ENCODE measurements around the gene APBA2.
"Not testable (repeated sequence)": the region's sequence is repeated elsewhere in the genome, so short reads cannot be mapped to it uniquely, and the experiment has no call there.

APBA2 gene

DNA sequence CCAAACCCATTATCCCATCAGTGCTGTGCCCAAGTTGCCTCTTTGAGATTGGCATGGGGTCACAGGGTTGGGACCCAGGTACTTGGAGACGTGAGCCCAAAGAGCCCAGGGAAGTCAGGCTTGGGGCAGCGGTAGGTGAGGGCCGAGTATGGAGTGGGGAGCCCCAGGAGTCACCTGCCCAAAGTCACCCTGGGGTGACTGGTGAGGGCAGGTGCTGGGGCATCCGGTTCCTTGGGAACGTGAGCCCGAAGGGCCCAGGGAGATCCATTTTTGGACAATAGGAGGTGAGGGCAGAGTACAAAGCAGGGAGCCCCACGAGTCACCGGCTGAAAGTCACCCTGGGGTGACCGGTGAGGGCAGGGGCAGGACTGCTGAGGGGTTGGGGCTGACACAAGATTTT is 37.8 kb upstream of the APBA2 start:
- not testable (repeated sequence) for H3K36me3 ChIP-seq (ENCODE audit: insufficient read depth, low read length); H3K9me2 ChIP-seq (replicated peaks; ENCODE audit: low read depth, low read length); H3K27me3 ChIP-seq (ENCODE audit: insufficient read depth, low read length, poor library complexity, severe bottlenecking); H3K9ac ChIP-seq (ENCODE audit: low read depth, low read length, poor library complexity, severe bottlenecking); H2AFZ ChIP-seq (ENCODE audit: low read length); H3K79me2 ChIP-seq (ENCODE audit: insufficient read depth, low read length); H3K4me1 ChIP-seq (ENCODE audit: insufficient read depth, low read length, poor library complexity, severe bottlenecking); H4K20me1 ChIP-seq (ENCODE audit: insufficient read depth, low read length, poor library complexity, severe bottlenecking); H3K4me2 ChIP-seq (ENCODE audit: low read depth, low read length, poor library complexity, severe bottlenecking); H3F3A ChIP-seq (ENCODE audit: low read depth); H3K9me3 ChIP-seq (ENCODE audit: insufficient read depth, low read depth, low read length); H3K4me3 ChIP-seq (ENCODE audit: low read length, poor library complexity, severe bottlenecking)

GRCh38 chr15:28848521-28848920 is 37.3 kb upstream of the APBA2 start, which contains the start of gene GOLGA6L7:
TSS of gene GOLGA6L7 (minus strand) at chr15:28848644. CDS start at chr15:28848549, 95 bp downstream.
- H3K79me2 ChIP-seq (ENCODE audit: insufficient read depth, low read length); H3K4me2 ChIP-seq (ENCODE audit: low read depth, low read length, poor library complexity, severe bottlenecking); H3K9me2 ChIP-seq (replicated peaks; ENCODE audit: low read depth, low read length); H3K4me1 ChIP-seq (ENCODE audit: insufficient read depth, low read length, poor library complexity, severe bottlenecking); H3K27me3 ChIP-seq (ENCODE audit: insufficient read depth, low read length, poor library complexity, severe bottlenecking); H3K9me3 ChIP-seq (ENCODE audit: insufficient read depth, low read depth, low read length); H3K4me3 ChIP-seq (ENCODE audit: low read length, poor library complexity, severe bottlenecking); H4K20me1 ChIP-seq (ENCODE audit: insufficient read depth, low read length, poor library complexity, severe bottlenecking); H2AFZ ChIP-seq (ENCODE audit: low read length); H3K9ac ChIP-seq (ENCODE audit: low read depth, low read length, poor library complexity, severe bottlenecking); H3K36me3 ChIP-seq (ENCODE audit: insufficient read depth, low read length); H3F3A ChIP-seq (ENCODE audit: low read depth): not testable (repeated sequence)

GRCh38 chr15:28849271-28849670 is 36.5 kb upstream of the APBA2 start:
- H3K36me3 ChIP-seq (ENCODE audit: insufficient read depth, low read length); H3K4me3 ChIP-seq (ENCODE audit: low read length, poor library complexity, severe bottlenecking); H2AFZ ChIP-seq (ENCODE audit: low read length); H3K9me2 ChIP-seq (replicated peaks; ENCODE audit: low read depth, low read length); H4K20me1 ChIP-seq (ENCODE audit: insufficient read depth, low read length, poor library complexity, severe bottlenecking); H3K4me2 ChIP-seq (ENCODE audit: low read depth, low read length, poor library complexity, severe bottlenecking); H3K4me1 ChIP-seq (ENCODE audit: insufficient read depth, low read length, poor library complexity, severe bottlenecking); H3K9ac ChIP-seq (ENCODE audit: low read depth, low read length, poor library complexity, severe bottlenecking); H3K79me2 ChIP-seq (ENCODE audit: insufficient read depth, low read length); H3K9me3 ChIP-seq (ENCODE audit: insufficient read depth, low read depth, low read length); H3K27me3 ChIP-seq (ENCODE audit: insufficient read depth, low read length, poor library complexity, severe bottlenecking); H3F3A ChIP-seq (ENCODE audit: low read depth): not testable (repeated sequence)

DNA sequence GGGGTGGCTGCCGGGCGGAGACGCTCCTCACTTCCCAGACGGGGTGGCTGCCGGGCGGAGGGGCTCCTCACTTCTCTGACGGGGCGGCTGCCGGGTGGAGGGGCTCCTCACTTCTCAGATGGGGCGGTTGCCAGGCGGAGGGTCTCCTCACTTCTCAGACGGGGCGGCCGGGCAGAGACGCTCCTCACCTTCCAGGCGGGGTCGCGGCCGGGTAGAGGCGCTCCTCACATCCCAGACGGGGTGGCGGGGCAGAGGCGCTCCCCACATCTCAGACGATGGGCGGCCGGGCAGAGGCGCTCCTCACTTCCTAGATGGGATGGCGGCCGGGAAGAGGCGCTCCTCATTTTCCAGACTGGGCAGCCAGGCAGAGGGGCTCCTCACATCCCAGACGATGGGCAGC is 36.0 kb upstream of the APBA2 start:
- not testable (repeated sequence) for H3K4me3 ChIP-seq (ENCODE audit: low read length, poor library complexity, severe bottlenecking); H3K9me2 ChIP-seq (replicated peaks; ENCODE audit: low read depth, low read length); H4K20me1 ChIP-seq (ENCODE audit: insufficient read depth, low read length, poor library complexity, severe bottlenecking); H3K9me3 ChIP-seq (ENCODE audit: insufficient read depth, low read depth, low read length); H3K4me1 ChIP-seq (ENCODE audit: insufficient read depth, low read length, poor library complexity, severe bottlenecking); H3K9ac ChIP-seq (ENCODE audit: low read depth, low read length, poor library complexity, severe bottlenecking); H3K4me2 ChIP-seq (ENCODE audit: low read depth, low read length, poor library complexity, severe bottlenecking); H3K79me2 ChIP-seq (ENCODE audit: insufficient read depth, low read length); H3K27me3 ChIP-seq (ENCODE audit: insufficient read depth, low read length, poor library complexity, severe bottlenecking); H3K36me3 ChIP-seq (ENCODE audit: insufficient read depth, low read length); H3F3A ChIP-seq (ENCODE audit: low read depth); H2AFZ ChIP-seq (ENCODE audit: low read length)

GRCh38 chr15:28853654-28854053 is 32.1 kb upstream of the APBA2 start:
- peaks cover 22% of the 10 kb centered on the region; the same call in 1 of the 2 replicates for H3K36me3 ChIP-seq (ENCODE audit: insufficient read depth, low read length)
- not testable (repeated sequence) for H3K4me1 ChIP-seq (ENCODE audit: insufficient read depth, low read length, poor library complexity, severe bottlenecking); H3K79me2 ChIP-seq (ENCODE audit: insufficient read depth, low read length); H2AFZ ChIP-seq (ENCODE audit: low read length); H3K9me3 ChIP-seq (ENCODE audit: insufficient read depth, low read depth, low read length); H3K4me3 ChIP-seq (ENCODE audit: low read length, poor library complexity, severe bottlenecking); H3K9me2 ChIP-seq (replicated peaks; ENCODE audit: low read depth, low read length); H3K4me2 ChIP-seq (ENCODE audit: low read depth, low read length, poor library complexity, severe bottlenecking); H3K27me3 ChIP-seq (ENCODE audit: insufficient read depth, low read length, poor library complexity, severe bottlenecking); H3F3A ChIP-seq (ENCODE audit: low read depth); H4K20me1 ChIP-seq (ENCODE audit: insufficient read depth, low read length, poor library complexity, severe bottlenecking); H3K9ac ChIP-seq (ENCODE audit: low read depth, low read length, poor library complexity, severe bottlenecking)

GRCh38 chr15:28854578-28854977 is 31.2 kb upstream of the APBA2 start:
- H3K9me3 ChIP-seq (ENCODE audit: insufficient read depth, low read depth, low read length); H3K9me2 ChIP-seq (replicated peaks; ENCODE audit: low read depth, low read length); H3K4me2 ChIP-seq (ENCODE audit: low read depth, low read length, poor library complexity, severe bottlenecking); H4K20me1 ChIP-seq (ENCODE audit: insufficient read depth, low read length, poor library complexity, severe bottlenecking); H3K4me1 ChIP-seq (ENCODE audit: insufficient read depth, low read length, poor library complexity, severe bottlenecking); H3F3A ChIP-seq (ENCODE audit: low read depth); H3K9ac ChIP-seq (ENCODE audit: low read depth, low read length, poor library complexity, severe bottlenecking); H3K27me3 ChIP-seq (ENCODE audit: insufficient read depth, low read length, poor library complexity, severe bottlenecking); H3K4me3 ChIP-seq (ENCODE audit: low read length, poor library complexity, severe bottlenecking); H3K79me2 ChIP-seq (ENCODE audit: insufficient read depth, low read length); H2AFZ ChIP-seq (ENCODE audit: low read length): not testable (repeated sequence)
- H3K36me3 ChIP-seq (ENCODE audit: insufficient read depth, low read length), result peaks cover 22% of the 10 kb centered on the region; the same call in 1 of the 2 replicates
